Stomach (tissue), 9 donors: ENCODE results near the gene TFDP2. TPM values are rescaled to one million over a fixed set of nuclear protein-coding genes. Genes with fewer than 3 reads are reported as not detected.

ENCODE experiments used
- DNase-seq, 2 donors: peaks; one replicate each; pipeline versions ENCODE4 v3.0.0 to v3.0.0-alpha.2; 2013 to 2019
- H3K27ac ChIP-seq, 5 donors: fragments of 200-600 bp in 4 of 5; sonication (generic) in 4 of 5; one replicate each; pipeline ENCODE4 v1.5.1; 2013 to 2019; ENCODE audit warnings: mild to moderate bottlenecking in 1 of 5, moderate library complexity in 1 of 5
- H3K27me3 ChIP-seq, 3 donors: fragments of 200-600 bp; sonication (generic); one replicate each; pipeline ENCODE4 v1.5.1; 2017 to 2019; ENCODE audit warnings: mixed run types in 1 of 3
- H3K36me3 ChIP-seq, 4 donors: fragments of 200-600 bp; sonication (generic); 1 replicate in 3 of 4; 2 replicates in 1 of 4; pipeline ENCODE4 v1.5.1; 2016 to 2019
- H3K4me1 ChIP-seq, 4 donors: fragments of 200-600 bp; sonication (generic); one replicate each; pipeline ENCODE4 v1.5.1; 2016 to 2019
- H3K4me3 ChIP-seq, 4 donors: fragments of 200-600 bp; sonication (generic) in 3 of 4; one replicate each; pipeline ENCODE4 v1.5.1; 2016 to 2019; ENCODE audit warnings: mild to moderate bottlenecking in 1 of 4
- H3K9me3 ChIP-seq, 4 donors: fragments of 200-600 bp; sonication (generic); one replicate each; pipeline ENCODE4 v1.5.1; 2016 to 2019
- EP300 ChIP-seq: sonication (generic); formaldehyde crosslinking; IDR thresholded peaks from one replicate; pipeline ENCODE4 v1.6.1; 2017; ENCODE audit warnings: antibody characterized with exemption
- POLR2A ChIP-seq, 4 donors: fragments of 450-650 bp; IDR thresholded peaks; one replicate each; pipeline ENCODE4 v1.6.1; 2016; ENCODE audit warnings: antibody characterized with exemption in 4 of 4, control low read depth in 2 of 4, mild to moderate bottlenecking in 1 of 4, moderate library complexity in 1 of 4
- POLR2AphosphoS5 ChIP-seq, 3 donors: sonication (generic); formaldehyde crosslinking; IDR thresholded peaks; one replicate each; pipeline ENCODE4 v1.6.1; 2016; ENCODE audit warnings: antibody characterized with exemption in 3 of 3
- WGBS, 5 donors: extraction: QIAGEN DNeasy Blood & Tissue Kit in 3 of 5; methylation state at CpG; one replicate each; pipeline versions ENCODE4 v1.1.5 to v1.1.7; 2013 to 2018; 5-methylcytosine and 5-hydroxymethylcytosine counted together
- intact Hi-C: fragments of 100-400 bp; cut with DNase I; formaldehyde crosslinking; loops from one replicate; pipeline ENCODE4 v1.15.1; 2023; ENCODE audit warnings: low total_unique reads
- polyA plus RNA-seq, 3 donors: library from polyadenylated mRNA; stranded (reverse); fragments of 200-250 nt; gene quantifications; one replicate each; pipeline ENCODE4 v1.2.3, GENCODE V29; 2013
- total RNA-seq, 5 donors: library from RNA; depleted of rRNA; stranded (reverse); fragments of >200 nt; gene quantifications; one replicate each; pipeline versions ENCODE4 v1.1.0 to v1.2.3, GENCODE V29; 2014 to 2016
- TF ChIP-seq, protein P1 (sequence below), 7 experiments: fragments of 450-650 bp in 4 of 7; fragments of 200-600 bp in 3 of 7; sonication (generic) in 3 of 7; IDR thresholded peaks; one replicate each; pipeline ENCODE4 v1.5.1; 2016 to 2019; ENCODE audit warnings: antibody characterized with exemption in 7 of 7, control low read depth in 2 of 7, mild to moderate bottlenecking in 1 of 7
- donor health status: healthy with polysubstance abuse.
- donor health status: Bipolar disorder and iron deficiency.
- donor health status: healthy.

TFDP2 gene
- total and polyA plus RNA-seq, 8 donors: 8.7 to 180 (median 55.7) TPM

DNA sequence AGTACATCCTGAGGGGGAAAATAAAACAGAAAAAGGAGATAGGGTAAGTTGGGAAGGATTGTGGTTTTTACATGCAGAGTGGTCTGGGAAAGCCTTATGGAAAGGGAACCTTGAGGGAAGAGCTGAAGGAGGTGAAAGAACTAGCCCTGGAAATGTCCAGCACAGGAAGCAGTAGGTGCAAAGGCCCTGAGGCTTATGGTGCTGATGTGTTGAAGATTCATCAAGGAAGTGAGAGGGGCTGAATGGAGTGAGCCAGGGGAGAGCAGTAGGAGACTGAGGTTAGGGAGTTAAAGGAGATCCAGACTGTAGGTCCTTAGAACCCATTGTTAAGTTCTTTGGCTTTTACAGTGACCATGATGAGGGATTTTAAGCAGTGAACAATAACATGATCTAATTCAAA lies 239.9 kb downstream of the TFDP2 start:
- no peaks in the 10 kb centered on the region for H3K27me3 ChIP-seq
- no peak for DNase-seq
- no peak for TF ChIP-seq EP300
- H3K4me1 ChIP-seq: no peaks in the 10 kb centered on the region
- no peaks in the 10 kb centered on the region for H3K9me3 ChIP-seq
- no peak overlapping the region for H3K4me3 ChIP-seq
- intact Hi-C loops: no loop called here
- no peak overlapping the region for H3K27ac ChIP-seq
- peaks cover 12 to 81% (median 59%) of the 10 kb centered on the region in 4 donors for H3K36me3 ChIP-seq

DNA sequence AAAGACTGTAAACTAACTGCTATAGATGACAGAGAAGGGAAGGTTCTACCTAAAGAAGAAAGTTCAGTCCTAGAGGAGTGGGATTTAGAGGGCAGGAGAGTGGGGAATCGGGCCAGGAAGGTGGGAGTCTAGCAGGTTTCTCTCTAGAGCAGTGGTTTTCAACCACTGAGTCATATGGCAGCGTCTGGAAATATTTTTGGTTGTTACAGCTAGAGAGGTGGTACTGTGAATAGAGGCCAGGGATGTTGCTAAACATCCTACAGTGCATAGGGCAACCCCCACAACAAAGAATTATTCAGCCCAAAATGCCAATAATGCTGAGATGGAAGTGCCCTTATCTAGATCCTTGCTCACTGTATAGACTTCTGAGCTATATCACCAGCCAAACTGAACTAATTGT lies 244.2 kb downstream of the TFDP2 start:
- TF ChIP-seq POLR2A (IDR thresholded peaks at IDR 0.05) (no peak), EP300 (no peak), POLR2AphosphoS5 (IDR thresholded peaks at IDR 0.05) (no peak)
- TF ChIP-seq, protein P1, sequence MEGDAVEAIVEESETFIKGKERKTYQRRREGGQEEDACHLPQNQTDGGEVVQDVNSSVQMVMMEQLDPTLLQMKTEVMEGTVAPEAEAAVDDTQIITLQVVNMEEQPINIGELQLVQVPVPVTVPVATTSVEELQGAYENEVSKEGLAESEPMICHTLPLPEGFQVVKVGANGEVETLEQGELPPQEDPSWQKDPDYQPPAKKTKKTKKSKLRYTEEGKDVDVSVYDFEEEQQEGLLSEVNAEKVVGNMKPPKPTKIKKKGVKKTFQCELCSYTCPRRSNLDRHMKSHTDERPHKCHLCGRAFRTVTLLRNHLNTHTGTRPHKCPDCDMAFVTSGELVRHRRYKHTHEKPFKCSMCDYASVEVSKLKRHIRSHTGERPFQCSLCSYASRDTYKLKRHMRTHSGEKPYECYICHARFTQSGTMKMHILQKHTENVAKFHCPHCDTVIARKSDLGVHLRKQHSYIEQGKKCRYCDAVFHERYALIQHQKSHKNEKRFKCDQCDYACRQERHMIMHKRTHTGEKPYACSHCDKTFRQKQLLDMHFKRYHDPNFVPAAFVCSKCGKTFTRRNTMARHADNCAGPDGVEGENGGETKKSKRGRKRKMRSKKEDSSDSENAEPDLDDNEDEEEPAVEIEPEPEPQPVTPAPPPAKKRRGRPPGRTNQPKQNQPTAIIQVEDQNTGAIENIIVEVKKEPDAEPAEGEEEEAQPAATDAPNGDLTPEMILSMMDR (IDR thresholded peaks at IDR 0.05): no peak
- Histone ChIP-seq H3K27me3 (no peaks in the 10 kb centered on the region), H3K9me3 (peaks cover 0 to 6% (median 2%) of the 10 kb centered on the region in 4 donors), H3K4me1 (no peaks in the 10 kb centered on the region), H3K27ac (no peak overlapping the region), H3K4me3 (no peak overlapping the region), H3K36me3 (peaks cover 12 to 55% (median 50%) of the 10 kb centered on the region in 4 donors)
- intact Hi-C loops: no loop called here
- no peak for DNase-seq
- WGBS, 5 donors: 80 to 92% (median 86%) methylated on average over 2 of the region's 2 CpGs

DNA sequence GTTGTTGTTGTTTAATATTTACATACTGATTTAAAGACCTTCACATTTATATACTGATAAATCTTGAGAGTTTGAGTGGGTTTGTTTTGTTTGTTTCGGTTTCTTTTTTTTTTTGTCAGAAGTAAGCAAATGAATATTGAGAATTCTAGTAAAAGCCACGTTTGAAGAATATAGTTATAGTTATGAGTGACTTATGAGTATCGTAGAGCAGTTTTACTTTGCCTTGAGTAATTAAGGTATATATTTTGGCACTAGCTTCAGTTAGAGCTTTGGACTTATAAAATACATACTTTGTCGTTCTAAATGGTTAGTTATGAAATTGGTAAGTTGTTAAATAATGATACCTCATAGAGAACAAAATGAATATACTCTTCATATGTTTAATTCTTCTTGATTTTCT lies 245.1 kb downstream of the TFDP2 start:
- Histone ChIP-seq H3K27ac (no peak overlapping the region), H3K4me1 (no peaks in the 10 kb centered on the region), H3K36me3 (peaks cover 12 to 46% (median 41%) of the 10 kb centered on the region in 4 donors), H3K9me3 (peaks cover 0 to 14% (median 4%) of the 10 kb centered on the region in 4 donors), H3K4me3 (no peak overlapping the region), H3K27me3 (no peaks in the 10 kb centered on the region)
- intact Hi-C loops: no loop called here
- WGBS, 5 donors: 67 to 85% (median 81%) methylated on average over 4 of the region's 4 CpGs
- no peak for TF ChIP-seq POLR2AphosphoS5 (IDR thresholded peaks at IDR 0.05)
- TF ChIP-seq POLR2A (IDR thresholded peaks at IDR 0.05): no peak
- TF ChIP-seq, protein P1 (IDR thresholded peaks at IDR 0.05): no peak
- TF ChIP-seq EP300: no peak
- DNase-seq: no peak

DNA sequence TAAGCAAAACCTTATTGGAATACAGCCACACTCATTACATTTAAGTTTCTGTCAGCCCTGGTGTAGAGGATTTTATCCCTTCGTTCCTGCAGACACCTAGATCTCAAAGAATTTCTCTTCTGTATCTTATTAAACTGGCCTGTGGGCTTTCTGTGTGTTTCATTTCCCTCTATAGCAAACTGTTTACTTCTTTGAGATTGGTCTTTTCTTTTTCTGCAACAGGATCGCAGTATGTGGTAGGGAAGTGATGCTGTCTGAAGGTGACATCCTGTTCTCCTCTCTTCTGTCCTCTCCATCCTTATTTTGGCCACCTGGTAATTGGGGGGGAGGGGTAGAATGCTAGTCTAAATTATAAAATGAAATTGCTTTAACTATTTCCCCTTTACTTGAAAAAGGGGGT lies 247.4 kb downstream of the TFDP2 start:
- 68 to 92% (median 84%) methylated on average over 2 of the region's 2 CpGs for WGBS, 5 donors
- Histone ChIP-seq H3K27ac (no peak overlapping the region), H3K9me3 (peaks cover 0 to 14% (median 4%) of the 10 kb centered on the region in 4 donors), H3K27me3 (no peaks in the 10 kb centered on the region), H3K4me3 (no peak overlapping the region), H3K36me3 (peaks cover 3 to 26% (median 20%) of the 10 kb centered on the region in 4 donors), H3K4me1 (no peaks in the 10 kb centered on the region)
- TF ChIP-seq POLR2AphosphoS5 (IDR thresholded peaks at IDR 0.05): no peak
- no peak for TF ChIP-seq POLR2A (IDR thresholded peaks at IDR 0.05)
- TF ChIP-seq, protein P1 (IDR thresholded peaks at IDR 0.05): no peak
- TF ChIP-seq EP300: no peak
- no peak for DNase-seq
- intact Hi-C loops: no loop called here

DNA sequence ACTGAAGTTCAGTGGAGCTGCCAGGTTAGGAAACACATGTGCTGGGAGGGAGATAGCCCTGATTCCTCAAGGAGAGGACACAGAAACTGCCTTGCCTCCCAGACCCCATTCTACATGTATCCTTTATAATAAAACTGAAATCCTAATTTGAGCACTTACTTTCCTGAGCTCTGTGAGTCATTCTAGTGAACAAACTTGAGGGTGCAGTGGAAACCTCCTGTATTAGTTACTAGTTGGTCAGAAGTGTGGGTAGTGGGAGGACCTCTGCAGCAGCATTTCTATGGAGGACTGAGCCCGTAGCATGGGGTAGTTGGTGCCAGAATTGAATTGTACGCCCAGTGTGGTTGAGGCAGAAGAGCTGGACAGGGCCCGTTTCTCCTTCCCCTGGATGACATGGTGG lies 249.0 kb downstream of the TFDP2 start:
- H3K27ac ChIP-seq: no peak overlapping the region

More for the DNA sequence above, 249.0 kb downstream of the TFDP2 start:
- Histone ChIP-seq H3K4me1 (no peaks in the 10 kb centered on the region), H3K9me3 (peaks cover 0 to 14% (median 4%) of the 10 kb centered on the region in 4 donors), H3K4me3 (no peak overlapping the region), H3K36me3 (peaks cover 3 to 18% (median 10%) of the 10 kb centered on the region in 4 donors), H3K27me3 (no peaks in the 10 kb centered on the region)
- TF ChIP-seq, protein P1 (IDR thresholded peaks at IDR 0.05): no peak
- TF ChIP-seq EP300 (no peak), POLR2A (IDR thresholded peaks at IDR 0.05) (no peak), POLR2AphosphoS5 (IDR thresholded peaks at IDR 0.05) (no peak)
- intact Hi-C loops: no loop called here
- whole genome bisulfite sequencing, 5 donors: 93 to 99% (median 98%) methylated on average over 3 of the region's 3 CpGs
- DNase-seq: no peak
